Sigmoid colon (tissue), 7 donors: ENCODE results near the gene UNC80. TPM values are rescaled to one million over a fixed set of nuclear protein-coding genes. Genes with fewer than 3 reads are reported as not detected.
"Not testable (repeated sequence)": the region's sequence is repeated elsewhere in the genome, so short reads cannot be mapped to it uniquely, and the experiment has no call there.

Experiments used
- DNase-seq: peaks from one replicate; pipeline ENCODE4 v3.0.0-alpha.2; 2019
- H3K27ac ChIP-seq, 4 donors: fragments of 200-600 bp; sonication (generic); one replicate each; pipeline ENCODE4 v1.5.1; 2016 to 2019; ENCODE audit warnings: mild to moderate bottlenecking in 1 of 4
- H3K27me3 ChIP-seq, 3 donors: fragments of 200-600 bp; sonication (generic); one replicate each; pipeline ENCODE4 v1.5.1; 2019; ENCODE audit warnings: mild to moderate bottlenecking in 1 of 3
- H3K36me3 ChIP-seq, 4 donors: fragments of 200-600 bp; sonication (generic); one replicate each; pipeline ENCODE4 v1.5.1; 2016 to 2019
- H3K4me1 ChIP-seq, 4 donors: fragments of 200-600 bp; sonication (generic); one replicate each; pipeline ENCODE4 v1.5.1; 2017 to 2019
- H3K4me3 ChIP-seq, 4 donors: fragments of 200-600 bp; sonication (generic); one replicate each; pipeline ENCODE4 v1.5.1; 2017 to 2019; ENCODE audit warnings: mild to moderate bottlenecking in 2 of 4, moderate library complexity in 1 of 4
- H3K9me3 ChIP-seq, 4 donors: fragments of 200-600 bp in 3 of 4; sonication (generic) in 3 of 4; one replicate each; pipeline versions ENCODE4 v1.5.1 to v1.6.1; 2013 to 2019
- CTCF ChIP-seq, 4 experiments: fragments of 450-650 bp in 3 of 4; fragments of 200-600 bp in 1 of 4; IDR thresholded peaks; one replicate each; pipeline ENCODE4 v1.5.1; 2016 to 2019; ENCODE audit warnings: antibody characterized with exemption in 4 of 4, mild to moderate bottlenecking in 3 of 4, moderate library complexity in 2 of 4
- EP300 ChIP-seq, 4 donors: sonication (generic); formaldehyde crosslinking; IDR thresholded peaks; one replicate each; pipeline ENCODE4 v1.6.1; 2017; ENCODE audit warnings: antibody characterized with exemption in 4 of 4
- POLR2A ChIP-seq, 2 donors: fragments of 450-650 bp; IDR thresholded peaks; one replicate each; pipeline ENCODE4 v1.6.1; 2016; ENCODE audit warnings: antibody characterized with exemption in 2 of 2, mild to moderate bottlenecking in 2 of 2, moderate library complexity in 2 of 2
- POLR2AphosphoS5 ChIP-seq, 4 donors: sonication (generic); formaldehyde crosslinking; IDR thresholded peaks; one replicate each; pipeline ENCODE4 v1.6.1; 2017; ENCODE audit warnings: antibody characterized with exemption in 4 of 4
- WGBS, 2 donors: extraction: QIAGEN DNeasy Blood & Tissue Kit; methylation state at CpG; one replicate each; pipeline ENCODE4 v1.1.7; 2013; 5-methylcytosine and 5-hydroxymethylcytosine counted together
- intact Hi-C: fragments of 100-400 bp; cut with DNase I; formaldehyde crosslinking; loops from one replicate; pipeline ENCODE4 v1.15.1; 2023
- polyA plus RNA-seq, 3 donors: library from polyadenylated mRNA; stranded (reverse); fragments of 200-250 nt; gene quantifications; one replicate each; pipeline ENCODE4 v1.2.3, GENCODE V29; 2013
- total RNA-seq, 4 donors: library from RNA; depleted of rRNA; stranded (reverse); fragments of >200 nt; gene quantifications; one replicate each; pipeline ENCODE4 v1.1.0, GENCODE V29; 2016
- donor health status: healthy with polysubstance abuse.
- donor health status: Bipolar disorder and iron deficiency.
- donor health status: healthy.

UNC80 gene
- total and polyA plus RNA-seq, 7 donors: 0.26 to 2.4 (median 0.83) TPM; not detected in 2

- no peak for TF ChIP-seq EP300 (IDR thresholded peaks at IDR 0.05)
- Histone ChIP-seq H3K27me3 (no peaks in the 10 kb centered on the region), H3K4me1 (no peaks in the 10 kb centered on the region), H3K27ac (no peak overlapping the region), H3K9me3 (no peaks in the 10 kb centered on the region), H3K36me3 (no peaks in the 10 kb centered on the region), H3K4me3 (no peak overlapping the region)
- 93 to 95% methylated on average over 5 of the region's 5 CpGs for WGBS, 2 donors
- intact Hi-C loops: no loop called here
- no peak for DNase-seq
These were observed 15.8 kb downstream of the UNC80 start for GRCh38 chr2:209787416-209787815.

- intact Hi-C loops: no loop called here
- TF ChIP-seq POLR2AphosphoS5 (IDR thresholded peaks at IDR 0.05) (no peak), POLR2A (IDR thresholded peaks at IDR 0.05) (no peak), EP300 (IDR thresholded peaks at IDR 0.05) (no peak), CTCF (IDR thresholded peaks at IDR 0.05) (no peak)
- Histone ChIP-seq H3K9me3 (no peaks in the 10 kb centered on the region), H3K27me3 (no peaks in the 10 kb centered on the region), H3K27ac (no peak overlapping the region), H3K4me3 (no peak overlapping the region), H3K4me1 (no peaks in the 10 kb centered on the region), H3K36me3 (no peaks in the 10 kb centered on the region)
- 36 to 58% methylated on average over 1 of the region's 1 CpG for WGBS, 2 donors
- DNase-seq: no peak
These were observed 17.3 kb downstream of the UNC80 start for GRCh38 chr2:209788925-209789324.

DNA sequence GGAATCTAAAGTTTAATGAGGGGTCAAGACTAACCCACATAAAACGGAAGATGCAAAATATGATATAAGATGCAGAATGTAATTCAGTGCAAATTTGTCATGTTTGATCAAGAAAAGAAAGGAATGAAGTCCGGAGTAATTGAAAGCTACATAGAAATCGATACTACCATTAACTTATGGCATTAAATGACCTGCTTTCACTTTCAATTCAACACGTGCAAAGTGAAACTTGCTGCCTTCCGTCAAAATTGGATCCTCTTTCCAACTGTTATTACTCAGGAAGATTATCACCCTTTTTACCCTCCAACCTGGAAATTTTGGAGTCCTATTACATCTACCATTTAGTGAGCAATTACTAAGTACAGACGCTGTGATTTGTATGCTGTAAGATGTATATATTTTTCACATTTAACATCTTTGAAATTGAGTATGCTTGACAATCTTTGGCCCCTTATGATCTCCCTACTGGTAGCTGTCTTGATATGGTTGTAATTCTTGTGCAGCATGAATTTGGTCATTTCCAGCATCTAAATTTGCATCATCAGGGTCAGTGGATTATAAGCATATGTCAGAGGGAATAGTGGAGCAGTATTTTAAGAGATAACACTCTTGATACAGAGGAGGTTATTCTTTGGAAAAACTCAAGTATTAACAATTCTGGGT lies 18.6 kb downstream of the UNC80 start:
- 21 to 57% methylated on average over 6 of the region's 6 CpGs for WGBS, 2 donors
- Histone ChIP-seq H3K9me3 (no peaks in the 10 kb centered on the region), H3K36me3 (no peaks in the 10 kb centered on the region), H3K27ac (no peak overlapping the region), H3K4me1 (no peaks in the 10 kb centered on the region), H3K4me3 (no peak overlapping the region), H3K27me3 (no peaks in the 10 kb centered on the region)
- no peak for TF ChIP-seq EP300 (IDR thresholded peaks at IDR 0.05)
- TF ChIP-seq POLR2A (IDR thresholded peaks at IDR 0.05): no peak
- no peak for TF ChIP-seq POLR2AphosphoS5 (IDR thresholded peaks at IDR 0.05)
- TF ChIP-seq CTCF (IDR thresholded peaks at IDR 0.05): no peak
- no peak for DNase-seq
- intact Hi-C loops: no loop called here

DNA sequence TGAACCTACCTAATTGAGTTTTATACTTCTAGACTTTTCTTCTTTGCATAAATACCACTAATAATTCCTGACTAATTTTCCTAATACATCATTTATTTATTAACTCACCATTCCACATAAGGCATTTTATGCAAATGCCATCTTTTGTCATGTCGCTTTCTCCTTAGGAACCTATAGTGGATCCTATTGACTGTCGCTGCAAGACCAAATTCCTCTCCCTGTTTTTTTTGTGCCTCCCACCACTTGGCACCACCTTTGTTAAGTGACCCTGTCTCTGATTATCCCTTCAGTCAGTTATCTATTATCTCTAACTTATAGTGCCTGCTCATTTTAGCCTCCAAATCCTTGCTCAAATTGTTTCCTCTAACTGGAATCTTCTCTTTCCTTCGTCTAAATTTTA lies 19.5 kb downstream of the UNC80 start:
- TF ChIP-seq POLR2A (IDR thresholded peaks at IDR 0.05): no peak
- no peak for TF ChIP-seq EP300 (IDR thresholded peaks at IDR 0.05)
- TF ChIP-seq POLR2AphosphoS5 (IDR thresholded peaks at IDR 0.05): no peak
- TF ChIP-seq CTCF (IDR thresholded peaks at IDR 0.05): no peak
- no peaks in the 10 kb centered on the region for H3K4me1 ChIP-seq
- no peaks in the 10 kb centered on the region for H3K36me3 ChIP-seq
- 86 to 88% methylated on average over 3 of the region's 3 CpGs for WGBS, 2 donors
- H3K27ac ChIP-seq: no peak overlapping the region
- intact Hi-C loops: no loop called here
- no peak overlapping the region for H3K4me3 ChIP-seq
- DNase-seq: no peak
- H3K27me3 ChIP-seq: no peaks in the 10 kb centered on the region
- no peaks in the 10 kb centered on the region for H3K9me3 ChIP-seq

DNA sequence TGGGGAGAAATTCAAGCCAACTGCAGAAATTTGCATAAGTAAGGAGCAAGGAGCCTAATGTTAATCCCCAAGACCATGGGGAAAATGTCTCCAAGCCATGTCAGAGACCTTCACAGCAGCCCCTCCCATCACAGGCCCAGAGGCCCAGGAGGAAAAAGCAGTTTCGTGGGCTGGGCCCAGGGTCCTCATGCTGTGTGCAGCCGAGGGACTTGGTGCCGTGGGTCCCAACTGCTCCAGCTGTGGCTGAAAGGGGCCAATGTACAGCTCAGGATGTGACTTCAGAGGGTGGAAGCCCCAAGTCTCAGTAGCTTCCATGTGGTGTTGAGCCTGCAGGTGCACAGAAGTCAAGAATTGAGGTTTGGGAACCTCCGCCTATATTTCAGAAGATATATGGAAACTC lies 23.8 kb downstream of the UNC80 start:
- H3K27me3 ChIP-seq, H3K4me3 ChIP-seq, DNase-seq, H3K9me3 ChIP-seq, H3K36me3 ChIP-seq, intact Hi-C loops, H3K4me1 ChIP-seq, H3K27ac ChIP-seq: not testable (repeated sequence)
- WGBS, 2 donors: 83 to 90% methylated on average over 4 of the region's 4 CpGs

- H3K27ac ChIP-seq: no peak overlapping the region
- no peaks in the 10 kb centered on the region for H3K4me1 ChIP-seq
- no peaks in the 10 kb centered on the region for H3K9me3 ChIP-seq
- no peak overlapping the region for H3K4me3 ChIP-seq
- TF ChIP-seq CTCF (IDR thresholded peaks at IDR 0.05) (no peak), EP300 (IDR thresholded peaks at IDR 0.05) (no peak), POLR2A (IDR thresholded peaks at IDR 0.05) (no peak), POLR2AphosphoS5 (IDR thresholded peaks at IDR 0.05) (no peak)
- intact Hi-C loops: no loop called here
- H3K27me3 ChIP-seq: no peaks in the 10 kb centered on the region
- 38 to 62% methylated on average over 1 of the region's 1 CpG for WGBS, 2 donors
- no peak for DNase-seq
- H3K36me3 ChIP-seq: no peaks in the 10 kb centered on the region
These were observed 33.7 kb downstream of the UNC80 start for GRCh38 chr2:209805351-209805750.
